ENCODE results near the gene NUDT4. TPM values are rescaled to one million over a fixed set of nuclear protein-coding genes. Genes with fewer than 3 reads are reported as not detected.

Gene NUDT4
- total RNA-seq = 62.1 TPM

DNA sequence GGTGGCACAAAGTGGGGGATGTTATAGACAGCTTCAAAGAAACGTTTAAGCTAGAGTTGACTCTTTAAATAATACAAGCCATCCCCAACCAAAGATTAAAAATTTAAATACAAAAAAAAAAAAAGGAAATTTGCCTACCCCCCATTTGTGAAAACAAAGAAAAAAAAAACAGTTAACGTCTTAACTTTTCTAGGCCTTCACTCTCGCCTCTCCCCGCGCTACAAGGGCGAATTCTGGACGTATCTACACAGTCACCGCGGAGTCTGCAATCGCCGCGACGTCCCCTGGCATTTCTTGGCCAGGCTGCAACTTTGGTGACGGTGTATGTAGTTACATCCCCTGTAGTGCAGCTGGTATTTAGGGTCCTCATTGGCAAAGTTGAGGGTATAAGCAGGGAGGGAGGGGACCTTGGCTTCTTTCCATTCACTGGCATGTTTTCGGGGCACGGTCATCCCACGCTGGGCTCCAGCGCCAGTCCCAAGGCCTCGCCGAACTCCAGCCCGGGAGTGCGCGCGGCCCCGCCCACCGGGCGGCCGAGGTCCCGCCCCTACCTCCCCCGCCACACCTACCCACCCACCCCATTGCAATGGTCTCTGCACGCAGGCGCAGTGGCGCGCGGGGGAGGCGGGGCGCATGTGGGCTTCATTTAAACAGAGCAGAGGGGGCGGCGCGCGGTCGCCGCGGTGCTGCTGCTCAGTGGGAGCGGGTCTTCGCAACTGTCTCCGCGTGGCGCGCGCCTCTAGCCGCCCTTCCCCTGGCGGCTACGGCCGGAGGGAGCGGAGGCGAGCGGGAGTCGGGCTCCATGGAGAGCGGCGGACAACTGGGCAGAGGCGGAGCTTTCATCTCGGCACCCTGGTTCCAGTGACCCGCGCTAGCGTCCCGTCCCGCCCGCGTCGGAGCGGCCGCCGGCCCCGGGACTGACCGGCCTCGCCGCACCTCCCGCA is at the start of gene NUDT4:
Gene NUDT4, plus strand, starts transcription at position 674 of the 944 bp plus-strand sequence. CDS start 398 bp downstream, outside the sequence.
- H3K4me1 ChIP-seq (ENCODE audit: control insufficient read depth in 3 of 3, insufficient read depth in 3 of 3, low read length in 3 of 3) = peaks cover 25 to 46% (median 32%) of the 10 kb centered on the region in 3 donors
- H3K27me3 ChIP-seq (ENCODE audit: control insufficient read depth in 3 of 3, insufficient read depth in 3 of 3, low read length in 3 of 3) = no peaks in the 10 kb centered on the region
- peaks cover 0 to 9% (median 2%) of the 10 kb centered on the region in 3 donors for H3K36me3 ChIP-seq (ENCODE audit: control insufficient read depth in 3 of 3, insufficient read depth in 3 of 3, low read length in 3 of 3)
- peak within 1 kb of the TSS; percentile 90 for H3K27ac ChIP-seq (ENCODE audit: low read depth, low read length)
- H3K4me3 ChIP-seq (ENCODE audit: low read length in 3 of 3) = peak within 1 kb of the TSS; percentile 87 to 98 (median 97)
- H3K9ac ChIP-seq (ENCODE audit: low read depth in 1 of 3, low read length in 3 of 3) = peak within 1 kb of the TSS; percentile 95 to 99 (median 97)
- H3K9me3 ChIP-seq (ENCODE audit: control insufficient read depth in 3 of 3, low read length in 3 of 3) = no peaks in the 10 kb centered on the region

GRCh38 chr12:93333054-93333453 is 44.7 kb upstream of the NUDT4 start:
- H3K9me3 ChIP-seq (ENCODE audit: control insufficient read depth in 3 of 3, low read length in 3 of 3) = no peaks in the 10 kb centered on the region
- peaks cover 6 to 10% (median 7%) of the 10 kb centered on the region in 3 donors for H3K4me1 ChIP-seq (ENCODE audit: control insufficient read depth in 3 of 3, insufficient read depth in 3 of 3, low read length in 3 of 3)
- no peak overlapping the region for H3K27ac ChIP-seq (ENCODE audit: low read depth, low read length)
- H3K9ac ChIP-seq (ENCODE audit: low read depth in 1 of 3, low read length in 3 of 3) = no peak overlapping the region
- H3K4me3 ChIP-seq (ENCODE audit: low read length in 3 of 3) = no peak overlapping the region
- no peaks in the 10 kb centered on the region for H3K36me3 ChIP-seq (ENCODE audit: control insufficient read depth in 3 of 3, insufficient read depth in 3 of 3, low read length in 3 of 3)
- no peaks in the 10 kb centered on the region for H3K27me3 ChIP-seq (ENCODE audit: control insufficient read depth in 3 of 3, insufficient read depth in 3 of 3, low read length in 3 of 3)

DNA sequence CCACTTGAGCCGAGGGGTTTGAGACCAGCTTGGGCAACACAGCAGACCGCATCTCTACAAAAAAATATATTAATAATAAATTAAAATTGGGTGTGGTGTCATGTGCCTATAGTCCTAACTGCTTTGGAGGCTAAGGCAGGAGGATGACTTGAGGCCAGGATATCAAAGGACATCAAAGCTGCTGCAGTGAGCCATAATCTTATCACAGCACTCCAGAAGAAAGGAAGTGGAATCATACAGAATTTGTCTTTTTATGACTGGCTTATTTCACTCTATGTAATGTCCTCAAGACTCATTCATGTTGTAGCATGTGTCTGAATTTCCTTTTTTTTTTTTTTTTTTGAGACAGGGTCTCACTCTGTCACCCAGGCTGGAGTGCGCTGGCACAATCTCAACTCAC is 43.9 kb upstream of the NUDT4 start:
- no peaks in the 10 kb centered on the region for H3K9me3 ChIP-seq (ENCODE audit: control insufficient read depth in 3 of 3, low read length in 3 of 3)
- no peaks in the 10 kb centered on the region for H3K36me3 ChIP-seq (ENCODE audit: control insufficient read depth in 3 of 3, insufficient read depth in 3 of 3, low read length in 3 of 3)
- H3K4me1 ChIP-seq (ENCODE audit: control insufficient read depth in 3 of 3, insufficient read depth in 3 of 3, low read length in 3 of 3) = peaks cover 6 to 10% (median 7%) of the 10 kb centered on the region in 3 donors
- no peaks in the 10 kb centered on the region for H3K27me3 ChIP-seq (ENCODE audit: control insufficient read depth in 3 of 3, insufficient read depth in 3 of 3, low read length in 3 of 3)
- H3K9ac ChIP-seq (ENCODE audit: low read depth in 1 of 3, low read length in 3 of 3) = no peak overlapping the region
- H3K4me3 ChIP-seq (ENCODE audit: low read length in 3 of 3) = no peak overlapping the region
- no peak overlapping the region for H3K27ac ChIP-seq (ENCODE audit: low read depth, low read length)

GRCh38 chr12:93335603-93336162 is 42.0 kb upstream of the NUDT4 start:
- peaks cover 6 to 10% (median 7%) of the 10 kb centered on the region in 3 donors for H3K4me1 ChIP-seq (ENCODE audit: control insufficient read depth in 3 of 3, insufficient read depth in 3 of 3, low read length in 3 of 3)
- no peaks in the 10 kb centered on the region for H3K27me3 ChIP-seq (ENCODE audit: control insufficient read depth in 3 of 3, insufficient read depth in 3 of 3, low read length in 3 of 3)
- H3K4me3 ChIP-seq (ENCODE audit: low read length in 3 of 3) = no peak overlapping the region
- no peaks in the 10 kb centered on the region for H3K36me3 ChIP-seq (ENCODE audit: control insufficient read depth in 3 of 3, insufficient read depth in 3 of 3, low read length in 3 of 3)
- H3K27ac ChIP-seq (ENCODE audit: low read depth, low read length) = no peak overlapping the region
- H3K9ac ChIP-seq (ENCODE audit: low read depth in 1 of 3, low read length in 3 of 3) = no peak overlapping the region
- no peaks in the 10 kb centered on the region for H3K9me3 ChIP-seq (ENCODE audit: control insufficient read depth in 3 of 3, low read length in 3 of 3)

DNA sequence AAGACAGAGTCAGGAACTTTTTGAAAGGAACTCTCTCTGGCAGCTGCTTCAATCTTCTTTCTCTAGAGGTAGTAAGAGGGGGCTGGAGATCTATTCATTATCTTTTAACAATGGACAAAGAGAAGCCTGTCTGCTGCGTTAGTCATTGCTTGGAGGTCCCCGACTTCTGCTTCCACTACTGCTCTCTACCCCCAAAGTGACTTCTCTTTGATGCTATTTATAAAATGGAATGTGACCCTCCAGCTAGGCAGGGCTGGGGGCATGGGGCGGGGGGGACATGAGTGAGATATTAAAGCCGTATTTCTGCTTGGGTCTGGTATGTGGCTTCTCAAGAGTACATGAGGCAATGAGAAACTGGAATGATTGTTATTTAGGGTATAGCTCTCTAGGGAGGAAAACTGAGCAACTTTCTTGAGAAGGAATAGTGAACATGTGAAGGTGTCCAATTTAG is 41.4 kb upstream of the NUDT4 start:
- H3K9me3 ChIP-seq (ENCODE audit: control insufficient read depth in 3 of 3, low read length in 3 of 3) = no peaks in the 10 kb centered on the region
- peaks cover 6 to 10% (median 7%) of the 10 kb centered on the region in 3 donors for H3K4me1 ChIP-seq (ENCODE audit: control insufficient read depth in 3 of 3, insufficient read depth in 3 of 3, low read length in 3 of 3)
- no peak overlapping the region for H3K9ac ChIP-seq (ENCODE audit: low read depth in 1 of 3, low read length in 3 of 3)
- H3K27ac ChIP-seq (ENCODE audit: low read depth, low read length) = no peak overlapping the region
- no peaks in the 10 kb centered on the region for H3K36me3 ChIP-seq (ENCODE audit: control insufficient read depth in 3 of 3, insufficient read depth in 3 of 3, low read length in 3 of 3)
- no peak overlapping the region for H3K4me3 ChIP-seq (ENCODE audit: low read length in 3 of 3)
- H3K27me3 ChIP-seq (ENCODE audit: control insufficient read depth in 3 of 3, insufficient read depth in 3 of 3, low read length in 3 of 3) = no peaks in the 10 kb centered on the region

- Histone ChIP-seq H3K4me3 (ENCODE audit: low read length in 3 of 3) (no peak overlapping the region), H3K36me3 (ENCODE audit: control insufficient read depth in 3 of 3, insufficient read depth in 3 of 3, low read length in 3 of 3) (no peaks in the 10 kb centered on the region), H3K4me1 (ENCODE audit: control insufficient read depth in 3 of 3, insufficient read depth in 3 of 3, low read length in 3 of 3) (peaks cover 6 to 10% (median 7%) of the 10 kb centered on the region in 3 donors), H3K9ac (ENCODE audit: low read depth in 1 of 3, low read length in 3 of 3) (no peak overlapping the region), H3K27me3 (ENCODE audit: control insufficient read depth in 3 of 3, insufficient read depth in 3 of 3, low read length in 3 of 3) (no peaks in the 10 kb centered on the region), H3K9me3 (ENCODE audit: control insufficient read depth in 3 of 3, low read length in 3 of 3) (no peaks in the 10 kb centered on the region), H3K27ac (ENCODE audit: low read depth, low read length) (no peak overlapping the region)
Measured at GRCh38 chr12:93338598-93338997, 39.1 kb upstream of the NUDT4 start.

DNA sequence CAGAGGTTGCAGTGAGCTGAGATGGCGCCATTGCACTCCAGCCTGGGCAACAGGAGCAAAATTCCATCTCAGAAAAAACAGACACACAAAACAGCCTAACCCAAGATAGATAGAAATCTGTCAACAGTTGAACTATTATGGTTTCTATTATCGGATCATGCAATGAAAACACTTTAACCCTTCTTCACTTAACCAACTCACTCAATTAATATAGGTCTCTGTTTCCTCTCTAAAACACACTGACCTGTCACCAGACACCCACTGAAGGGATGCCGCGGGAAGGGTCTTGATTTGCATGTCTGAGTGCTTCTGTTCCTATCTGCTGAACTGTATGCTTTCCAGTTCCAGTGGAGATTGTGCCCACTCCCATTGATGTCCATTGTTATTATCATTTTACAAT is 38.0 kb upstream of the NUDT4 start:
- no peaks in the 10 kb centered on the region for H3K36me3 ChIP-seq (ENCODE audit: control insufficient read depth in 3 of 3, insufficient read depth in 3 of 3, low read length in 3 of 3)
- no peak overlapping the region for H3K9ac ChIP-seq (ENCODE audit: low read depth in 1 of 3, low read length in 3 of 3)
- H3K4me1 ChIP-seq (ENCODE audit: control insufficient read depth in 3 of 3, insufficient read depth in 3 of 3, low read length in 3 of 3) = peaks cover 6 to 10% (median 7%) of the 10 kb centered on the region in 3 donors
- no peak overlapping the region for H3K27ac ChIP-seq (ENCODE audit: low read depth, low read length)
- no peaks in the 10 kb centered on the region for H3K9me3 ChIP-seq (ENCODE audit: control insufficient read depth in 3 of 3, low read length in 3 of 3)
- H3K27me3 ChIP-seq (ENCODE audit: control insufficient read depth in 3 of 3, insufficient read depth in 3 of 3, low read length in 3 of 3) = no peaks in the 10 kb centered on the region
- no peak overlapping the region for H3K4me3 ChIP-seq (ENCODE audit: low read length in 3 of 3)

GRCh38 chr12:93341409-93342049 is 36.2 kb upstream of the NUDT4 start:
- H3K4me3 ChIP-seq (ENCODE audit: low read length in 3 of 3) = no peak overlapping the region
- no peak overlapping the region for H3K27ac ChIP-seq (ENCODE audit: low read depth, low read length)
- H3K4me1 ChIP-seq (ENCODE audit: control insufficient read depth in 3 of 3, insufficient read depth in 3 of 3, low read length in 3 of 3) = no peaks in the 10 kb centered on the region

GRCh38 chr12:93347054-93347785 is 30.5 kb upstream of the NUDT4 start:
- no peak overlapping the region for H3K27ac ChIP-seq (ENCODE audit: low read depth, low read length)
- H3K9me3 ChIP-seq (ENCODE audit: control insufficient read depth in 3 of 3, low read length in 3 of 3) = no peaks in the 10 kb centered on the region
- no peak overlapping the region for H3K4me3 ChIP-seq (ENCODE audit: low read length in 3 of 3)
- no peak overlapping the region for H3K9ac ChIP-seq (ENCODE audit: low read depth in 1 of 3, low read length in 3 of 3)
- H3K27me3 ChIP-seq (ENCODE audit: control insufficient read depth in 3 of 3, insufficient read depth in 3 of 3, low read length in 3 of 3) = no peaks in the 10 kb centered on the region
- peaks cover 0 to 2% (median 0%) of the 10 kb centered on the region in 3 donors for H3K4me1 ChIP-seq (ENCODE audit: control insufficient read depth in 3 of 3, insufficient read depth in 3 of 3, low read length in 3 of 3)
- no peaks in the 10 kb centered on the region for H3K36me3 ChIP-seq (ENCODE audit: control insufficient read depth in 3 of 3, insufficient read depth in 3 of 3, low read length in 3 of 3)

More at GRCh38 chr12:93341409-93342049, 36.2 kb upstream of the NUDT4 start:
- H3K36me3 ChIP-seq (ENCODE audit: control insufficient read depth in 3 of 3, insufficient read depth in 3 of 3, low read length in 3 of 3) = no peaks in the 10 kb centered on the region
- no peaks in the 10 kb centered on the region for H3K27me3 ChIP-seq (ENCODE audit: control insufficient read depth in 3 of 3, insufficient read depth in 3 of 3, low read length in 3 of 3)
- H3K9ac ChIP-seq (ENCODE audit: low read depth in 1 of 3, low read length in 3 of 3) = no peak overlapping the region
- H3K9me3 ChIP-seq (ENCODE audit: control insufficient read depth in 3 of 3, low read length in 3 of 3) = no peaks in the 10 kb centered on the region

All from skeletal muscle tissue (tissue), 4 donors.